Stimulated activated CD4-positive, alpha-beta T cell treated with anti-CD3 and anti-CD28 coated beads, TNF-alpha, amount 100 ng/mL, for 1 hour (primary cell): ENCODE data around the gene COL21A1.

Source experiments
- DNase-seq, 3 donors: peaks; one replicate each; pipeline ENCODE4 v3.0.0-alpha.2; 2020; ENCODE audit warnings: low read depth in 3 of 3, low spot score in 1 of 3

COL21A1 gene

GRCh38 chr6:56245903-56246351 lies 1.5 kb downstream of the COL21A1 start:
- DNase-seq, result no peak

DNA sequence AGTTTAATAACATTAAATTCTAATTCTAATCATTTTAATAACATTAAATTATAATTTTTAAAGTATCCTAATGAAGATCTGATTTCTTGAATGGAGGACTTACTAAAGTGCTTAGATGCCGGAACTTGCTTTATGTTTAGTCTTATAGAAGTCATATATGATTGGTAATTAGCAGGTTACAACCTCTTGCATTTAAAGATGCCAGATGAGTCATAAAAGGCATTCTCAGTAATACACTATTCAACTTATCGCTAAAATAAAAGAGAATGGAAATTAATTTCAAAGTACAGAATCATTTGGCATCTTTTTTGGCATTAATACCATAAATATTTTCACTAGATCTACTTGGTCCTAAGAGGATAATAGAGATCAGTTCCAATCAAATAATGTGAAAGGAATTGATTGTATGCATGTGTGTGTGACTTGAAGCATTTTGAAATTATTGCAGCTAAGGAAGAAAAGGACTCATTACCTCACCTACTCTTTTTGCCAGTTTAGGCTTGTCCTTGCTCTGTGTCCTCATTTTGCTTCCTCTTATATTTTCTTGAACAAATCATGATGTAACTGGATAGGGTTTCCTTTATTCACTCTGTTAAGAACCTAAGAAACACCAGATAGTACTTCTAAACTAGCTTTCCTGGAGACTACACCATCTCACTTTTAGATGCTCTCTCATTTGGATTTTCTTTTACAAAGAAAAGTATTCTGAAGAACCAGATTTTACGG lies 2.7 kb downstream of the COL21A1 start:
- DNase-seq, result no peak

- DNase-seq, result no peak
Observed at GRCh38 chr6:56244089-56244488, 3.3 kb downstream of the COL21A1 start.

DNA sequence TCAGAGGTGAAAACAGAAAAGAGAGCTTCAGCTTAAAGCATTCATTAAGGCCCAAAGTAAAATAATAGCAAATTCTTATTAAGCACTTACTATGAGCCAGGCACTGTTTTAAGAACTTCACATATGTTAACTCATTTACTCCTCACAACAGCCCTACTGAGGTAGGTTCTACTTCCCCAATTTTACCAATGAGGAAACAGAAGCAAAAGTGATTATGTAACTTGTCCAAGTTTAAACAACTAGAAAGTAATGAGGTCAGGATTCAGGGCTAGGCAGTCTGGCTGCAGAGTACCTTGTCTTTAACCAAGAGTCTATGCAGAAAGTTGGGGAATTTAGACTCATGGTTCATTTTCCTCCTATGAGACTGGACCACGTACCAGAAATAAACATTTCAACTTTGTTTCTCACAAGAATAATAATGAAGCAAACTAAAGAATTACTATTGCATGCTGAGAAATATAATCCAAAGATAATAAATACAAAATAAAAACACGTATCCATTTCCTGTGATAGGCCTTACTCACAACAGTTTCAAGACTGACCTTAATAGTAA lies 3.8 kb downstream of the COL21A1 start:
- DNase-seq, result no peak

DNA sequence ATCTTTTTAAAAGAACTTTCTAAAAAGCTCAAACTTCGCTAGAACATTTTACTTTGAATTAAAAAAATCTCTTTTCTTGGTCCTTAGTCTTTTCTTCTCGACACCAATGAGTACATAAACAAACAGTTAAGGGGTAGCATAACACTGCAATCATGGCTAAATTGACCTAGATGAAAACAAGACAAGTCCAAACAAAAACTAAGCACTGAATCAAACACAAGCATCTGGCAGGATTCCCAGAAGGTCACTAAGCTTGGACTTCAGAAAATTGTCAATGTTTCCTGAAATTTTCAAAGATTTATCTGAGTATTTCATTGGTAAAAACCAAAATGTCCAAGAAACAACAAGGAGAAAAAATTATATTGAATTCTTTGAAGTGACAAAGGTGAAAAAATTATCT lies 5.0 kb downstream of the COL21A1 start:
- DNase-seq, result no peak

DNA sequence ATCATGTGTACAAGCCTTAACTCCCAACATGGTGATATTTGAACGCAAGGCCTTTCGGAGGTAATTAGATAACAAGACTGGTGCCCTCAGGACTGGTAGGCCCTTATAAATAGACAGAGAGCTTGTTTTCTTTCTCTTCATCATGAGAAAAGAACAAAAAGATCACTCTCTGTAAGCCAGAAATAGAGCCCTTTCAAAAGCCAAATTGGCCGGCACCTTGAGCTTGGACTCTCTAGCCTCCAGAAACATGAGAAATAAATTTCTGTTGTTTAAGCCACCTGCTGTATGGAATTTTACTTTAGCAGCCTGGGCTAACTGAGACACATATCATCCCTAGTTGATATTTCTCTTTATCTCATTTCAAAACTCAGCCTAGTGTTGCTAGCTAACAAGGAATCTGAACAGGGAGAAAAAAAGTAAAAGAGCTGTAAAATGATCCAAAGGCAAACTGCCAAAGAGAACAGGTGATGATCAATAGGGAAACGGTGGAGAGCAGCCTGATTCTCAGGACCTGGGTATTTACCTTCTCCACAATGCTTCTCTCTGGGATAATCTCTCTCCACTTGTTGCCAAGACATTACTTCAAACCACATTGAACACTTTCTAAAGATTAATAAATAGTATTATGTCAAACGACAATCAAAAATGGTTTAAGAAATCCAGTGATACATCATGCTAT lies 6.1 kb downstream of the COL21A1 start:
- no peak for DNase-seq

DNA sequence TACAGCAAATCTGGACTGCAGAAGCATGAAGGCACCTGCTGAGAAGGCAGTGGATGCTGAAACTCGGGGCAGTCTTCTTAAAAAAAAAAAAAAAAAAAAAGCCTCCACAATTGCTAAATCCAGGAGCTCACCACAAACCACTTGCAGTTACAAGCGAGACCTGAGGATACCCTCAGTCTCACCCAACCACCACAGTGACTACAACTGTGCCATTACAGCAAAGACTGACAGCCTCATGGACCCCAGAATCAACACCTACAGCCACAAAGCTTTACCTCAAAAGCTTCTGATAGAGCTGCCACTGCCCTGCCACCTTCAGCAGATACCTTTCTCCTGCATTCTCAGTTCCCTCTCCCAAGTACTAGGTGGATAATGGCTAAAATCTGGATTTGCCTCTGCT lies 9.0 kb downstream of the COL21A1 start:
- no peak for DNase-seq

DNA sequence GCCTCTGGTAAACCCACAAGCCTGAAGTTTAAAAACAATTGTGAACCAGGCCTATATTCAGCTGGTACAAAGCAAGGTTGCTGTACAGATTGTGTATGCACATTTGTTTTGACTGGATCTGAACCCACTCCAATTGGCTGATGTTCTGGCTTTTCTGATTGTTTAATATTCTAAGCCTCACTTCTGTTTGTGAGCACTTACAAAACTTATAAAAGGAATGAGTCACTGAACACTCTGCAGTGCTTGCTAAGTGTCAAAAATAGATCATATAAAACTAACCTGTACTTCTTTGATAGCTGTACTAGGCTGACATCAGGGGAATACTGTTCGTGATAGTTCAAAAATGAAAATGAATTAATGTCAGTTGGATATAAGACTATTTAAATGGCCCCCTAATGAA lies 12.1 kb downstream of the COL21A1 start:
- no peak for DNase-seq

GRCh38 chr6:56232436-56232835 lies 14.9 kb downstream of the COL21A1 start:
- no peak for DNase-seq

- DNase-seq, result no peak
Observed at GRCh38 chr6:56231827-56232226, 15.6 kb downstream of the COL21A1 start.

- DNase-seq, result no peak
Observed at GRCh38 chr6:56230976-56231566, 16.3 kb downstream of the COL21A1 start.

- DNase-seq, result no peak
Observed at GRCh38 chr6:56227071-56227879, 20.1 kb downstream of the COL21A1 start.

GRCh38 chr6:56223995-56224394 lies 23.4 kb downstream of the COL21A1 start:
- DNase-seq, result no peak

DNA sequence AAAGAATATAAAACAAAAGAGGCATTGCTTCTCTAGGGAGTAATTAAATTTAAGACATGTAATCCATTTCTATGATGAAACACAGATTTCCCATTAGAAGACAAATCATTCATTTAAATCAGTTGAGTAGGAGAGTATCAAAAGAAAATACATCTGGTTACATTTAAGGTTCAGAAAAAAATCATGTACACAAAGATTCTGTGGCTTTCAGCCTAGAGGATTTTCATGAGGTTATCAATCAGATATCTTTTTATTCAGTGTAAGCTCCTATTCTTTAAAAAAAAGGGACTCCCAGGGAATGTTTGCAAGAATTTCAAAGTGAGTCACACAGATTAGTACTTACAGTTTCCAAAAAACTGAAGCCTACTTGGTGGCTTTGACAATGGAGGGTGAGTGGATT lies 24.9 kb downstream of the COL21A1 start:
- DNase-seq, result no peak

DNA sequence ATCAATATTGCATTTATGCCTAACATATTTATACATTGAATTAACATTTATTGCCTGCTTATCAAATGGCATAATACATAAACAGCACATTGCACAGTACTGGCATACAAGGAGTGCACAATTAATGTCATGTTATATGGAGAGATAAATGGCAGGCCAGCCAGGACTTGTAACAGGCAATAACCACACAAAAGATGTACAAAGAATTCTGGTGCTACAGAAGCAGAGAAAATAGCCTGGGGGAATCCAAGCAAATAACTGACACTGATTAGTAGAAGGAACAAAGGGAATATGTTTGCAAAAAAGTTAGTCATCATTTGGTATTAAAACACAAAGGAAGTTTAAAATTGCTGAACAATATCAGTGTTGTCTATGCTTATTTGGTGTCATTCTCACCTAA lies 27.3 kb downstream of the COL21A1 start:
- DNase-seq, result no peak

GRCh38 chr6:56214703-56215101 lies 32.7 kb downstream of the COL21A1 start:
- DNase-seq, result no peak

GRCh38 chr6:56214041-56214702 lies 33.2 kb downstream of the COL21A1 start:
- DNase-seq, result no peak

GRCh38 chr6:56211724-56212123 lies 35.7 kb downstream of the COL21A1 start:
- DNase-seq, result no peak

- DNase-seq, result no peak
Observed at GRCh38 chr6:56204134-56204533, 43.2 kb downstream of the COL21A1 start.

DNA sequence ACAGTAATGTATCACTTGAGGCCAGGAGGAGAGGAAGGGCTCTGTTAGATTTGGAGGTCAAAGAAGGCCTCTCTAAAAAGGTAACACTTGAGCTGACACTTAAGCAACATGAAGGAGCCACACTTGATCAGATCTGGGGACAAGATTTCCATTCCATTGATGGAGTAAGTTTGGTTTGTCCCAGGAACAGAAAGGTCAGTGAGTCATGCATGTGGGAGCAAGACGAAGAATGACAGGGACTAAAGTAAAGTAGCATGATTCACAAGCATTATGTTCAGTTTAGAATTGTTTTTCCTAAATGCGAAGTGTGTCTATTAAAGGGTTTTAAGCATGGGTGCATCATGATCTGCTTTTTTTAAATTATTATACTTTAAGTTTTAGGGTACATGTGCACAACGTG lies 47.4 kb downstream of the COL21A1 start:
- DNase-seq, result no peak

- DNase-seq, result no peak
Observed at GRCh38 chr6:56193846-56194245, 53.5 kb downstream of the COL21A1 start.
